MCF 10A (cell line): ENCODE data around the gene LMTK2. TPM values are rescaled to one million over a fixed set of nuclear protein-coding genes. Genes with fewer than 3 reads are reported as not detected.

Source experiments
- BruUV-seq: library from RNA; stranded (reverse); fragments of 400-500 nt; replicated peaks from 2 replicates; lab custom pipeline; 2021; lab: Mats Ljungman, UMichigan
- CTCF ChIA-PET: fragments of 300-600 bp; sonication (Branson Sonifier 250); formaldehyde crosslinking; extraction: SDS; loops from one replicate; lab custom pipeline; 2021; ENCODE audit warnings: antibody characterized with exemption, inconsistent platforms; lab: Yijun Ruan, JAX
- POLR2A ChIA-PET: fragments of 300-600, 350-650 bp; sonication (Branson Sonifier 250); formaldehyde crosslinking; extraction: SDS; loops from one replicate; lab custom pipeline; 2020; ENCODE audit warnings: antibody characterized with exemption, inconsistent platforms; lab: Yijun Ruan, JAX
- DNase-seq: peaks from one replicate; pipeline ENCODE4 v3.0.0-alpha.2; 2018; ENCODE audit not compliant: unreplicated experiment
- H3K27ac Mint-ChIP-seq: one replicate; pipeline ENCODE4 v1.8.0; 2022; ENCODE audit warnings: mild to moderate bottlenecking, low read depth, mixed read lengths; ENCODE audit not compliant: unreplicated experiment
- H3K27me3 Mint-ChIP-seq: one replicate; pipeline ENCODE4 v1.8.0; 2022; ENCODE audit warnings: mixed read lengths; ENCODE audit not compliant: insufficient read depth, unreplicated experiment
- H3K36me3 Mint-ChIP-seq: one replicate; pipeline ENCODE4 v1.8.0; 2022; ENCODE audit warnings: mild to moderate bottlenecking, moderate library complexity, mixed read lengths; ENCODE audit not compliant: insufficient read depth, unreplicated experiment
- H3K4me1 Mint-ChIP-seq: one replicate; pipeline ENCODE4 v1.8.0; 2022; ENCODE audit warnings: mixed read lengths; ENCODE audit not compliant: insufficient read depth, unreplicated experiment
- H3K4me3 Mint-ChIP-seq: one replicate; pipeline ENCODE4 v1.8.0; 2022; ENCODE audit warnings: mild to moderate bottlenecking, moderate library complexity, mixed read lengths; ENCODE audit not compliant: unreplicated experiment
- H3K9me3 Mint-ChIP-seq: one replicate; pipeline ENCODE4 v1.8.0; 2022; ENCODE audit warnings: mixed read lengths; ENCODE audit not compliant: unreplicated experiment
- intact Hi-C: fragments of 100-400 bp; cut with micrococcal nuclease; formaldehyde crosslinking; loops from 2 replicates; pipeline ENCODE4 v1.14.1; 2022
- total RNA-seq: library from RNA; stranded (reverse); gene quantifications from 2 replicates; pipeline ENCODE4 v1.2.3, GENCODE V29; 2022
- TF ChIP-seq, protein P1 (sequence below): fragments of 200-600 bp; IDR thresholded peaks from one replicate; pipeline ENCODE4 v1.8.0; 2022; ENCODE audit warnings: antibody characterized with exemption, mild to moderate bottlenecking; ENCODE audit not compliant: unreplicated experiment

LMTK2 gene
- total RNA-seq, 1 experiment from 2014 or later: 16.8 TPM

DNA sequence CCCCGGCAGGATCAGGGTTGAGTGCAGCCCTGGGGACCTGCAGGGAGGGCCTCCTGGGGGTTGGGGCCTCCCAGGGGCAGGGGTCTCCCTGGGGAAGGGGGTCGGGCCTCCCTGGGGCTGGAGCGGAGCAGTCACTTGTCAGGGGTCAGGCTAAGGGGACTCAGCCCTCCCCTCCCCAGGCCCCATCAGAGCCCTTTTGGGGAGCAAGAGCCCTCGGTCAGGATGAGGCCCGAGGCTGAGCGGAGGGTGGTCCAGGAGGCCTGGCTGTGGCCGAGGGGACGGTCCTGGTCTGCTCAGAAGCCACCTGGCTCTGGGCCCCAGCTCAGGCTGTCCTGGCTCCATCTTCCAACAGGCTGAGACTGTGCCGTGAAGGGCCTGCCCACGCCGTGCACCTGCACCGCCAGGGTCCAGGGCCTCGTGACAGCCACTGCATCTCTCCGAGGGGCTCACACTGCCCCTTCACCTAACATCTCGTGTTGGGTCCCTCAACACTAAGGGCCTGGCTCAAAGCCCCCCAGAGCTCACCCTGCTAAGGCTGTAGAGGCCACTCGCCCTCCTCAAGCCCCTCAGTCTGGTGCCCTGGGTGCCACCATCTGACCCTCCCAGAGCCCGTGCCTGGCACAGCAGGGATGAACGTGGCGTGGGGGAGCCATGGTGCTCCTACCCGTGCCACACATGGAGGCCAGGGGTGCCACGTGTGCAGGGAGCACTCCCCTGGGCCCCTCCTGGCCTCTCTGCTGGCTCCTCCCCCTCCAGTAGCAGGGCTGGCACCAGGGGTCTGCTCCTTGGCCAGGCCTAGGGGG lies 117.4 kb downstream of the LMTK2 start:
- no TSS peak for BruUV-seq
- H3K4me3 Mint-ChIP-seq: no peak overlapping the region
- H3K27ac Mint-ChIP-seq: no peak overlapping the region
- no peaks in the 10 kb centered on the region for H3K4me1 Mint-ChIP-seq
- no peaks in the 10 kb centered on the region for H3K27me3 Mint-ChIP-seq
- CTCF ChIA-PET: no interaction called here
- no peaks in the 10 kb centered on the region for H3K9me3 Mint-ChIP-seq
- DNase-seq: no peak
- peaks cover 5% of the 10 kb centered on the region for H3K36me3 Mint-ChIP-seq
- POLR2A ChIA-PET: no interaction called here
- TF ChIP-seq, protein P1, sequence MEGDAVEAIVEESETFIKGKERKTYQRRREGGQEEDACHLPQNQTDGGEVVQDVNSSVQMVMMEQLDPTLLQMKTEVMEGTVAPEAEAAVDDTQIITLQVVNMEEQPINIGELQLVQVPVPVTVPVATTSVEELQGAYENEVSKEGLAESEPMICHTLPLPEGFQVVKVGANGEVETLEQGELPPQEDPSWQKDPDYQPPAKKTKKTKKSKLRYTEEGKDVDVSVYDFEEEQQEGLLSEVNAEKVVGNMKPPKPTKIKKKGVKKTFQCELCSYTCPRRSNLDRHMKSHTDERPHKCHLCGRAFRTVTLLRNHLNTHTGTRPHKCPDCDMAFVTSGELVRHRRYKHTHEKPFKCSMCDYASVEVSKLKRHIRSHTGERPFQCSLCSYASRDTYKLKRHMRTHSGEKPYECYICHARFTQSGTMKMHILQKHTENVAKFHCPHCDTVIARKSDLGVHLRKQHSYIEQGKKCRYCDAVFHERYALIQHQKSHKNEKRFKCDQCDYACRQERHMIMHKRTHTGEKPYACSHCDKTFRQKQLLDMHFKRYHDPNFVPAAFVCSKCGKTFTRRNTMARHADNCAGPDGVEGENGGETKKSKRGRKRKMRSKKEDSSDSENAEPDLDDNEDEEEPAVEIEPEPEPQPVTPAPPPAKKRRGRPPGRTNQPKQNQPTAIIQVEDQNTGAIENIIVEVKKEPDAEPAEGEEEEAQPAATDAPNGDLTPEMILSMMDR: no peak
- intact Hi-C loops: no loop called here

DNA sequence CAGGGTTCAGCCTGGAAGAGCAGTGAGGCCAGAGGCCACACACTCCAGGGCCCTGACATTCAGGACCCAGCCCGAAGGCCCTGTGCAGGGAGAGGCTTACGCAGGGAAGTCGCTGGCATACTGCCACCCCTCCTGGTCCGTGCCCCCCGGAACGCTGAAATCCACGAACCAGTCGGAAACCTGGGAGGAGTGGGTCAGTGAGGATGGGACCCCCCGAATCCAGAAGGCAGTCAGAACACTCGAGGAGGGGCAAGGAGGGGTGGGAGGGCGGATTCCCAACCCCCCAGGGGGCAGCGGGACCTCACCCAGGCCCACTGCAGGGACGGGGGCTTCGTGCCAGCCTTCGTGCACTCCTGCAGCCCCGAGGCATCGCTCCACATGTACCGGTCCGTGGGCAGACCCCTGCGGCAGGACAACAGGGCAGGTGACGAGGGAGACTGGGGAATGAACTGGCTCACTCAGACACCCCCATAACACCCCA lies 118.1 kb downstream of the LMTK2 start:
- Mint-ChIP-seq H3K36me3 (peaks cover 5% of the 10 kb centered on the region), H3K4me3 (no peak overlapping the region), H3K9me3 (no peaks in the 10 kb centered on the region), H3K27me3 (no peaks in the 10 kb centered on the region), H3K4me1 (no peaks in the 10 kb centered on the region), H3K27ac (no peak overlapping the region)
- ChIA-PET CTCF (no interaction called here), POLR2A (no interaction called here)
- no peak for DNase-seq
- TF ChIP-seq, protein P1: no peak
- intact Hi-C loops: no loop called here
- BruUV-seq: no TSS peak

DNA sequence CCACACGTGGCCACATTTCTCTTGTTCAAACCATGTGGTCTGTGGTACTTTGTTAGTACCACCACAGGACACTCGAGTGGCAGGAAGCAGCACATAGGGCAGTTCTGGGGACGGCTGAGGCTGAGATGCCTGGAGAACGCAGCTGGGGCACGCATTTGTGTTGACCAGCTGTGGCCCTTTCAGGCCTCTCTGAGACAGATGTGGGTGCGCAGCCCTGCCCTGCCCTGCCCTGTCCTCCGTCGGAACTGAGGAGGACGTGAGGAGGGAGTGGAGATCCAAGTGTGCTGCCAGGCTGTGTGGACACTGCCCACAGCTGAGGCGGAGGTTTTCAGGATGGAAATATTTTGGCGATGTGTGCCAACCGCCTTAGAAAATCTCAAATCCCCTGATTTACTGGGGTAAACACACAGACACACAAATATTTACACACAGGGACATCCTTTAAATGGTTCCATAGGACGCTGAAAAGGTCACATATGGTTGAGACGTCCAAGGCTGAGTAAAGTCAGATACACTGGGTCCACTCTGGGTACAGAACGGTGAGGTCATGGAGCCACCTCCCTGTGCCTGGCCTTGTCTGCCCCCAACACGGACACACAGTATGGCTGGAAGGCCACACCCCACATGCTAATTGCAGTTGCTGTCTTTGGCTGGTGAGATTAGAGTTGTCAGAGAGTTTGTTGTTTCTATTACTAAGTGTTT lies 119.4 kb downstream of the LMTK2 start:
- H3K4me3 Mint-ChIP-seq: no peak overlapping the region
- BruUV-seq: no TSS peak
- POLR2A ChIA-PET: no interaction called here
- no peaks in the 10 kb centered on the region for H3K27me3 Mint-ChIP-seq
- DNase-seq: no peak
- TF ChIP-seq, protein P1: no peak
- intact Hi-C loops: no loop called here
- peaks cover 4% of the 10 kb centered on the region for H3K36me3 Mint-ChIP-seq
- no peak overlapping the region for H3K27ac Mint-ChIP-seq
- CTCF ChIA-PET: interaction anchor here (0.7 kb wide), 1 partner anchor 18 kb away, joined by 6 read pairs; no protein-coding TSS in a partner anchor
- H3K9me3 Mint-ChIP-seq: no peaks in the 10 kb centered on the region
- no peaks in the 10 kb centered on the region for H3K4me1 Mint-ChIP-seq

DNA sequence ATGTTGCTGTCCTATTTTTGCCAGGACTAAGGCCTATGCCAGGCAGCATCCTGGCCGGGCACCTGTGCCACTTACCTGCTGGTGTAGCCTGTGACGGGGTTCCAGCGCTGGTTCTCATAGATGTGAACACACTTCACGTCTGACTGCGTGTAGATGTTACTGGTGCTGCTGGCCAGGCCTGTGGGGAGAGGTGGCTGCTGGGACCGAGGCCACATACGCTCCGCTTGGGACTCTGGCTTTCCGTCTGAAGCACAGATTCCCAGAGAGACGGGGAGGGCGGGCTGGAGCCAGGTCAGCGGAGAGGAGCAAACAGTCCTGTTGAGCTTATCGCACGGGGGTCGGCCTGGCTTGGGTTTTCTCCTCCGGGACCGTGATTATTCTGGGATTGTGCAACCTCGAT lies 121.3 kb downstream of the LMTK2 start:
- no peak overlapping the region for H3K4me3 Mint-ChIP-seq
- DNase-seq: no peak
- ChIA-PET POLR2A (no interaction called here), CTCF (no interaction called here)
- H3K27ac Mint-ChIP-seq: no peak overlapping the region
- H3K27me3 Mint-ChIP-seq: no peaks in the 10 kb centered on the region
- intact Hi-C loops: no loop called here
- TF ChIP-seq, protein P1: no peak
- no peaks in the 10 kb centered on the region for H3K9me3 Mint-ChIP-seq
- H3K36me3 Mint-ChIP-seq: peaks cover 4% of the 10 kb centered on the region
- H3K4me1 Mint-ChIP-seq: no peaks in the 10 kb centered on the region
- BruUV-seq: no TSS peak
